NB4 (cell line): ENCODE data around the gene BCAR3.

Experiments
- CTCF ChIP-seq: IDR thresholded peaks from one replicate; pipeline ENCODE4 v1.5.1; 2012; ENCODE audit warnings: low read depth, low read length
- MYC ChIP-seq: IDR thresholded peaks from 2 replicates; pipeline ENCODE4 v1.6.1; 2011; ENCODE audit warnings: low read depth, low read length
- POLR2A ChIP-seq: IDR thresholded peaks from 2 replicates; pipeline ENCODE4 v1.6.1; 2011; ENCODE audit warnings: mild to moderate bottlenecking; ENCODE audit not compliant: insufficient read length; ENCODE audit errors: extremely low read depth

- TF ChIP-seq CTCF (no peak), POLR2A (no peak), MYC (no peak)
Observed at GRCh38 chr1:93596329-93597089, 85.1 kb downstream of the BCAR3 start.
